NCI-H1694 (cell line): ENCODE results near the gene PPP1R37.

Experiments
- DNase-seq: peaks from one replicate; lab custom pipeline; 2025; lab: John Stamatoyannopoulos, UW

The PPP1R37 gene, protein sequence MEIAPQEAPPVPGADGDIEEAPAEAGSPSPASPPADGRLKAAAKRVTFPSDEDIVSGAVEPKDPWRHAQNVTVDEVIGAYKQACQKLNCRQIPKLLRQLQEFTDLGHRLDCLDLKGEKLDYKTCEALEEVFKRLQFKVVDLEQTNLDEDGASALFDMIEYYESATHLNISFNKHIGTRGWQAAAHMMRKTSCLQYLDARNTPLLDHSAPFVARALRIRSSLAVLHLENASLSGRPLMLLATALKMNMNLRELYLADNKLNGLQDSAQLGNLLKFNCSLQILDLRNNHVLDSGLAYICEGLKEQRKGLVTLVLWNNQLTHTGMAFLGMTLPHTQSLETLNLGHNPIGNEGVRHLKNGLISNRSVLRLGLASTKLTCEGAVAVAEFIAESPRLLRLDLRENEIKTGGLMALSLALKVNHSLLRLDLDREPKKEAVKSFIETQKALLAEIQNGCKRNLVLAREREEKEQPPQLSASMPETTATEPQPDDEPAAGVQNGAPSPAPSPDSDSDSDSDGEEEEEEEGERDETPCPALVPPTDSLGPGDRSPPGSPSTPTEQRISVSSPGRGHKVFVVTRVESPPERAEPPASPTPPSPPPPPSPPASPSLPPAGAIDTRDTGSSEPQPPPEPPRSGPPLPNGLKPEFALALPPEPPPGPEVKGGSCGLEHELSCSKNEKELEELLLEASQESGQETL

DNA sequence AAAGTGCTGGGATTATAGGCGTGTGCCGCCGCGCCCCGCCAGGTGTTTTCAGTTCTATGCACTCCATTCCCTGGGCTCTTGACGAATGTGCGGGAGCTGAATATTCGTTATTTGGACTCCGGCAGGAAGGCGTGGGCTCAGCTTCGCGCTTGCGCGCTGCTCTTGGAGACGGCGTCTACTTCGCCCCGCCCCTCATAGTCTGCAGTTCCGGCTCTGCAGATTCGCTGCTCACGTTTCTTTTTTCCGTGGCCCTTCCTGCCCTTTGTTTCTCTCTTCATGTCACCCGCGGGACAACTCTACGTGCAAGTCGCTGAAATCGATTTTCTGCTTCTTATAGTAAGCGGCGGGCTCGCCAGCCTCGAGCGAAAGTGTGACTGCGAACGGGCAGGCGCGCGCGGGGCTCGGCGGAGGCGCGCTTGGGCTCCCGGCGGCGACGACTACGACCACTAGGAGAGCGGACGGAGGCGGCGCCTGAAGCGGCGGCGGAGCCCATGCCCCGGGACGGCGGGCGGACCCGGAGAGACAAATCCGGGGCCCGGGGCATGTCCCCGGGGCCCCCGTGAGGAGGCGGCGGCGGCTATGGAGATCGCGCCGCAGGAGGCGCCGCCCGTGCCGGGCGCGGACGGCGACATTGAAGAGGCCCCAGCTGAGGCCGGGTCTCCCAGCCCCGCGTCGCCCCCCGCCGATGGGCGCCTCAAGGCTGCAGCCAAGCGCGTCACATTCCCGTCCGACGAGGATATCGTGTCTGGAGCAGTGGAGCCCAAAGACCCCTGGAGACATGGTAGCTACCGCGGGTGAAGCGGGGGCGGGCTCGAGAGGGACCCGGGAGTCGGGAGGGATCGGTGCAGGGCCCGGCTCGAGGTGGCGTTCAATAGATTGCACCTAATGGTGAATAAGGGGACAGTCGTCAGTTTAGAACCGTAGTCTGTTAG, at the start of gene PPP1R37:
TSS of gene PPP1R37 (plus strand) at position 433 of the 932 bp plus-strand sequence. CDS start at position 580, 147 bp downstream.
- DNase-seq: peak; percentile 93

DNA sequence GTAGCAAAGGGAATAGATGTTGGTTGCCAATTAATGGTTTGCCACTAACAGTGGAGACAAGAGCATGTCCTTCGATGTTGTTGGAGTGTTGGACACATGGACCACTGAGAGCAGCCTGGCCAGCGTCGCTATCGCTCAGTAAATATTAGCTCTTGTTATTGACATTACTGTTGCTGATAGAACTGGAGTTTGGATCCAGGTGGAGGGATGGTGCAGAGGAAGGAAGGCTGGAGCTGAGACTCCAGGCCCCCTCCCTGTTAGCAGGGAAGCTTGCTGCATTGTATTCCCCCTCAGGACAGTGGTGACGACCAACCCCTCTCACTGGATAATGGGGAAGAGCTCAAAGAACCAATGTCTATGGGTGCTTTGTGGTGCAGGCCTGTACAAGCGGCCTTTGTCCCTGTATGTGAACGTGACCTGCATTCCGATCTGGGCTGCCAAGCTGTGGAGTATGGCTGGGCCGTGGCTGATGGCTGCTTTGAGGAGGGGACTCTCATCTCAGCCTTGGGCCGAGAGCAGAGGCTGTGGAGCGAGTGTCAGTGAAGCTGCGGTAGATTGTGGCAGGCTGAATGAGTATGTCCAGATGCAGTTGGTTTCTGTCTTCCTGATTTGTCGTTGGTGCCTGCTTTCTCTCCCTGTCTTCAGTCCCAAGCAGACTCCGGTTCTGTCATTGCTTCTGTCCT, 47.2 kb upstream of the PPP1R37 start:
- DNase-seq: no peak

DNA sequence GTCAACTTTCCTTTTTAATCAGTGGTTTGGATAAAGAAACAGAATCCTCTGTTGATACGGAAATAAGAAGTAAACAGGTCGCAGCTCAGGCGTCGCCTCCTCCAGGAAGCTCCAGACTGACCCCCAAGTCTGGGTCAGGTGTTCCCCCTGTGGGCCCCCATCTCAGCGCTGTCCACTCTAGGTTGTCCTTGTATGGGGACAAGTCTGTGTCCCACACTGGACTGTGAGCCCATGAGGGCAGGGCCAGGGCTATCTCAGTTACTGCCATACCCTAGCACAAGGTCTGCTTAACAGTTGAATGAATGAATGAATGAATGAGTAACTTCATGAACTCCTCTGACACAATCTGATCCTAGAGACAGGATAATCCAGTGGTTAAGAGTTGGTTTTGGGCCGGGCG, 46.6 kb upstream of the PPP1R37 start:
- DNase-seq: no peak

DNA sequence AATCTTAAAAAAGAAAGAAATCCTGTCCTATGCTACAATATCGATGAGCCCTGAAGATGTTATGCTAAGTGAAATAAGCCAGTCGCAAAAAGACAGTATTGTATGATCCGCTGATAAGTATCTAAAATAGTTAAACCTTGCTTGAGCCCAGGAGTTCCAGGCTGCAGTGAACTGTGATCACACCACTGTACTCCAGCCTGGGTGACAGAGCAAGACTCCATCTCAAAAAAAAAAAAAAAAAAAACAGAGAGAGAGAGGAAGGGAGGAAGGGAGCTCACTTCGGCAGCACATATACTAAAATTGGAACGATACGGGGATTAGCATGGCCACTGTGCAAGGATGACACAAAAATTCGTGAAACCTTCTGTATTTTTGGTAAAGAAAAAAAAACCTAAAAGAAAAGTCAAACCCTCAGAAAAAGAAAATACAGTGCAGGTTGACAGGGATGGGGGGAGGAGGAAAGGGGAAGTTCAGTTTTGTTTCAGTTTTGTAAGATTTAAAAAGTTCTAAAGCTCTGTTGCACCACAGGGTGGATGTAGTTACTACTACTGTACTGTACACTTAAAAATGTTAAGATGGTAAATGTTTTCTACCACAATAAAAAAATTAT, 45.7 kb upstream of the PPP1R37 start:
- no peak for DNase-seq

DNA sequence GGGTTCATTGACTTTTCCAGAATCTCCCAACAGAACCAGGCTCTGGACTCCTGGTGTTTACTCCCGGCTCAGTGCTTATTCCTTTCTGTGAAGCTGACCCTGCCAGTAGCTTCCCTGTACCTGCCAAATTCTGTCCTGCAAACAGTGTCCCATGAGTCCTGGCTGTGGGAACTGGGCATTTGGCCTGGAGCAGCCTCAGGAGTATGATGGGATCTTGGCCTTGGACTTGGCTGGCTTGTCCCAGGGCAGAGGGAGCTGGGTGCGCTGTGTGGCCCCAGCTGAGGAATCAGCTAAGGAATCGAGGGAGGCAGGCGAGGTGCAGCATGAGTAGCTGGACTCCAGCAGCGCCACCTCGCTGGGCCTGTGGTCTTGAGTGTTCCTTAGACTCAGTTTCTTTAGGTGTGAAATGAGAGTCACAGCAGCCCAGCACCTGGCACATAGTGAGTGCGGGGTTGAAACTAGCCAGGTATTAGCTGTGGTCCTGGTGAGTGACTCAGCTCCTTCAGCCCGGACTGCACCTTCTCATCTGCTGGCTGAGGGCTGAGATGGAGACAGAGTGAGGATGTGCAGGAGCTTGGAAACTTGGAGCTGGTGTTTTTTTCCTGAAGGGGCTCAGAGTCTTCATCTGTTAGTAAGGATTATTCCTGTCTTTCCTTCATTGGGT, 43.8 kb upstream of the PPP1R37 start:
- DNase-seq: no peak

DNA sequence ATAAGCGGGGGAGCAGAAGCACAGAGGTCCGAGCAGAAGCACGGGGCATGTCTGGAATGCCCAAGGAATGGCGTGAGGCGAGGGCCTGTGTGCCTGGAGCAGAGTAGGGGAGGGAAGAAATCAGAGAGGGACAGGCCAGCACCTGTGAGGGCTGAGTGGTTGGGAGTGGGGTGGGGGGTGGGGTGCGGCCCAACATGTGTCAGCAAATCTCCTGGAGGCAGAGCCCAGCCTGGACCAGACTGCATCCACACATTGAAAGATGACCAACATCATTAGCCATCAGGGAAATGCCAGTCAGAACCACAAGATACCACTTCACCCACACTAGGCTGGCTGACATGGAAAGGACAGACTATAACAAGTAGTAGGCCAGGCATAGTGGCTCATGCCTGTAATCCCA, 42.9 kb upstream of the PPP1R37 start:
- DNase-seq: no peak

DNA sequence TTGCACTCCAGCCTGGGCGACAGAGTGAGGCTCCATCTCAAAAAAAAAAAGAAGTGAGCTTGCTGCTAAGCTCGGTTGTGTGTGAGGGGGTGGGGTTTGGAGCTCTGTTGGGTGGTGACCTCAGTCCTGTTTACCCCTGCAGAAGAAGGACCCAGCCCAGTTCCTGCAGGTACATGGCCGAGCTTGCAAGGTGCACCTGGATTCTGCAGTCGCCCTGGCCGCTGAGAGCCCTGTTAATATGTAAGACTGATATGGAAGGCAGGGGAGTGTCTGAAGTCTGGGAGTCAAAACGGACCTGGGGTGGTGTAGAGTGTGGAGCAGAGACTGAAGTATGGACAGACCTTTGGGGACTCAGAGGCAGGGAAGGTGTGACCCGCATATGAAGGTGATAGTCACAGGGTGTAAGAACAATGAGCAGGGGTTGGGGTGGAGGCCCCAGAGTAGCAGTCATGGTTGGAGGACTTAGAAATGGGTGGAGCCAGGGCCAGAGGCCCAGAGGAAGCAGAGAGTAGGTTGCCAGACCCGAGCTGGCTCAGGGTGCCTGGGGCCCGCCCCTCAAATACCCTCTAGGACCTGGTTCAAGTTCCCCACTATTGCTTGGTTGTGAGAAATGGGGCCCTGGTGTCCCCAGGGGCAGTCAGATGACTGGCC, 40.9 kb upstream of the PPP1R37 start:
- no peak for DNase-seq

DNA sequence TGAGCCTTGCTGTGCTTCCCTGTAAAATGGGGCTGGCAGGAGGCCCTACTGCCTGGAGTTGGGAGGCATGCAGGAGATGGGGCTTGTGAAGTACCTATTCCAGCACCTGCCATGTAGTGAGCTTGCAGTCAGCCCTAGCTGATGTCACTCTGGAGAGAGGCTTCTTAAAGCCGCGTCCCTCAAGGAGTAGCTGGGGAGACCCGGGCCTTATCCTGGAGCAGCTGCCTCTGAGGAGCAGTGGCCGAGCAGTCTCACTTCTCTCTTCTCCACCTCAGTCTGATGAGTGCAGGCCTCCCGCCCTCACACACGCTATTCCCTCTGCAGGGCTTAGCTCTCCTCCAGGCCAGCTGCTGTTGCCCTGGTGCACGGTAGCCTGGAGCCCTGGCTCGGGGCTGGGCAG, 36.1 kb upstream of the PPP1R37 start:
- no peak for DNase-seq

DNA sequence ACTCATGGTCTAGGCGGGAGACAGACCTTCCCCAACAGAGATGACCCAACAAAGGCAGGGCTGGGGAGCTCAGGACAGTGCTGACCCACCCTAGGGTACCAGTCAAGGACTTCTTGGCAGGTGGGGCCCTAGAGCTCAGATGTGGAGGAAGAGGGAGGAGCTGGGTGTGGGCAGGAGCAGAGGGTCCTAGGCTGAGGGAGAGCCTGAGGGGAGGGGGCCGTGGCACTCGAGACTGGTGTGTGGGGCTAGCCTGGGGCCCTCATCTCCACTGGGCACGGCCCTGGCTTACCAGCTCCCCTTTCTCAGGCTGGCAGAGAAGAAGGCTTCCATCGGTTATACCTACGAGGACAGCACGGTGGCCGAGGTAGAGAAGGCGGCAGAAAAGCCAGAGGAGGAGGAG, 35.5 kb upstream of the PPP1R37 start:
- no peak for DNase-seq

DNA sequence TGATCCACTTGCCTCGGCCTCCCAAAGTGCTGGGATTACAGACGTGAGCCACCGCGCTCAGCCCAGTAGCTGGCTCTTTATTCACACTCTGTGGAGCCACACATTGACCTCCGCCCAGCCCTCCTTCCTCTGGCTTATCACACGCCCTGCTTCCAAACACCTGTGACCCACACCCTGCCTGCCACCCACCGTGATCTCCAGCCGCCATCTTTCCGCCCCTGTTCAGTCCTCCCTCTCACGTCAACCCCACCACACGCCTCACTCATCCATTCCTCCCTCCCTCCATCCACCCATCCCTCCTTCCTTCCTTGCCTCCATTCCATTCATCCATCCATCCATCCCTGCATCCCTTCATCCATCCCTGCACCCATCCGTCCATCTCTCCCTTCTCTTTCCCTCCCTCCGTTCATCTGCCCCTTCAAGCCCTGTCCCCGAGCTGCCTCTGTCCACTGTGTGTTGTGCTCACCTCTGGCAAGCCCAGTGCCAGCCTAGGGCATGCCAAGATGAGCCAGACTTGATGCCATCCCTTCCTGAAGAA, 34.3 kb upstream of the PPP1R37 start:
- no peak for DNase-seq

DNA sequence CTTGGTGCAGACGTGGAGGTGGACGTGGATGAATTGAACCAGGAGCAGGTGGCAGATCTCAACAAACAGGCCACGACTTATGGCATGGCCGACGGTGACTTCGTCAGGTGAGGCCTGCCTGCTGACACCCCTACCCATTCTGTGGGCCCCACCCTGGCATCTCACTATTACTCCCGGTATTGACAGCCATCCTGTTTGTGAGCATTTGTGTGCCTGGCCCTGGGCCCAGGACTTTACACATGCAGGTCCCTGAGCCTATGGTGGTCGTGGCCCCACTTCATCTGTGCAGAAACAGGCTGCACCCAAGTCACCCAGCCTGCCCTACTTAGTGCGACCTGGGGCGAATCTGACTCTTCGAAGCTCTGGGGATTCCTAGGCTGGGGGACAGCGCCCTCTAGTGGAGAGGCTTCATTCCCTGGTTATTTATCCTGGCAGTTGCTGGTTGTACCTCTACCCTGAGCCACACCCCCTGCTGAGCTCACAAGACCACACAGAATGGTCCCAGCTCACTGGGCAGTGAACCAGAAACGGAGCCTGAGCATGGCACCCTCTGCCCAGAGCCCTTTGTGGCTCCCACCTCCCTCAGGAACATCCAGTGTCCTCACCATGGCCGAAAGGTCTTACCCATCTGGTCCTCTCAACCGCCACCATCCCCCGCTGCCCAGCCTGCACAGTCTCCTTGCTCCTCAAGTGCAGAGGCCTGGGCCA, 33.6 kb upstream of the PPP1R37 start:
- DNase-seq: peak; percentile 85

DNA sequence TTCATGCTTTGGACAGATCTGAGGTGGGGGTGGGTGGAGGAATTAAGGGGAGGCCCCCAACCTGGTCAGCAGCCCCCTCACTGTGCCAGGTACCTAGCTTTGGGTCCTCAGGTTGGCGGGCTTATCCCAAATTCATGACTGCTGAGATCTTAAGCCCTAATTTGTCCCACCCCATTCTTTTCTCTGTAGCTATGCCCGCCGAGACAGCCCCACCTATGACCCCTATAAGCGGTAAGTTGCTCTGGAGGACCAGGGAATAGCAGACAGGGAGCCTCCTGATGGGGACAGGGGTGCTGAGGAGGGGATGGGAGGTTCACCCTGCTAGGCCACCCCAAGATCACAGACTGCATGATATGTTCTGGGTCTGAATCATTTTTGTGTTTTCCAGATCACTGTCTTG, 31.0 kb upstream of the PPP1R37 start:
- no peak for DNase-seq

DNA sequence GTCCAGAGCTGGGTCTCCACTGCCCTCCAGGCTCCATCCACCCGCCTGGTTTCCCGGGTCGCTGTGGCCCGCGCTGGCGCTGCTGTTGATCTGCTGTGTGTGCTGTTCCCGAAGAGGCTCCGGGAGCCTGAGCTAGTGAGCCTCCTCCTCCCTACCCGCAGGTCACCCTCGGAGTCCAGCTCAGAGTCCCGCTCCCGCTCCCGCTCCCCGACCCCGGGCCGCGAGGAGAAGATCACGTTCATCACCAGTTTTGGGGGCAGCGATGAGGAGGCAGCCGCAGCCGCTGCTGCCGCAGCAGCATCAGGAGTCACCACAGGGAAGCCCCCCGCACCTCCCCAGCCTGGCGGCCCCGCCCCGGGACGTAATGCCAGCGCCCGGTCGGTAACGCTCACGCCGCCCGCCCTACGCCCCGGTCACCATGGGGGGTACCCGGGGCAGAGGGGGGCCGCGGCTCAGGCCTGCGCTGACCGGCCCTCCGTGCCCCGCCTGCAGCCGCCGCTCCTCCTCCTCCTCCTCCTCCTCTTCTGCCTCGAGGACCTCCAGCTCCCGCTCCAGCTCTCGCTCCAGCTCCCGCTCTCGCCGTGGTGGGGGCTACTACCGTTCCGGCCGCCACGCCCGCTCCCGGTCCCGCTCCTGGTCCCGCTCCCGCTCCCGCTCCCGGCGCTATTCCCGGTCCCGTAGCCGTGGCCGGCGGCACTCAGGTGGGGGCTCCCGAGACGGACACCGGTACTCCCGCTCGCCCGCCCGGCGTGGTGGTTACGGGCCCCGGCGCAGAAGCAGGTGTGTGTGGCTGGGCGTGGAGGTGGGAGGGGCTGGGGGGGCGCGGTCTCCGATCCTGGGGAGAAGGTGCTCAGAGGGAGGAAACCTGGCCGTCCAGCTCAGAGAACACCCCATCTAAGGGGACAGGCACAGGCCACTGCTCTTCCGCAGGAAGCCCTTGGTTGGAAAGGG, 28.9 kb upstream of the PPP1R37 start:
- no peak for DNase-seq

DNA sequence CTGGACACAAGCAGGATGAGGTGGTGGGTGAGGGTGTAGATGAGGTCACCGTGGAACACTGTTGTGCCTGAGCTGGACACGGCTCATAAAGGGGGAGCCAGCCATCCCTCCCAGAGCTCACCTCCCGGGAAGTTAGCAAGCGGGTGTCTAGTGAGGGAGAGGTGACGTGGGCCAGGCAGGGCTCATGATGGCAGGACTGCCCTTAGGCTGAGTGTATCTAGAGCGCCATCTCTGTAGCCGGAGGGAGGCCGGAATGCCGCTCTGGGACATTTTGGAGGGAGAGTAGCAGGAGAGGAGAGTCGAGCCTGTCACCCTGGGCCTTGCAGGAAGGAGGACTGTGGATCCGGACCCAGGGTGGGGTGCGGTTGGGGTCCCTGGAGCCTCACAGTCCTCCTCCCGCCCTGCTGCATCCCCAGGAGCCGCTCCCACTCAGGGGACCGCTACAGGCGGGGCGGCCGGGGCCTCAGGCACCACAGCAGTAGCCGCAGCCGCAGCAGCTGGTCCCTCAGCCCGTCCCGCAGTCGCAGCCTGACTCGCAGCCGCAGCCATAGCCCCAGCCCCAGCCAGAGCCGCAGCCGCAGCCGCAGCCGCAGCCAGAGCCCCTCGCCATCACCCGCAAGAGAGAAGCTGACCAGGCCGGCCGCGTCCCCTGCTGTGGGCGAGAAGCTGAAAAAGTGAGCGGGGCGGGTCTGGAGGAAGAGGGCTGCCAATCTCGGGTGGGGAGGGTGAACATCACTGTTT, 25.9 kb upstream of the PPP1R37 start:
- no peak for DNase-seq

DNA sequence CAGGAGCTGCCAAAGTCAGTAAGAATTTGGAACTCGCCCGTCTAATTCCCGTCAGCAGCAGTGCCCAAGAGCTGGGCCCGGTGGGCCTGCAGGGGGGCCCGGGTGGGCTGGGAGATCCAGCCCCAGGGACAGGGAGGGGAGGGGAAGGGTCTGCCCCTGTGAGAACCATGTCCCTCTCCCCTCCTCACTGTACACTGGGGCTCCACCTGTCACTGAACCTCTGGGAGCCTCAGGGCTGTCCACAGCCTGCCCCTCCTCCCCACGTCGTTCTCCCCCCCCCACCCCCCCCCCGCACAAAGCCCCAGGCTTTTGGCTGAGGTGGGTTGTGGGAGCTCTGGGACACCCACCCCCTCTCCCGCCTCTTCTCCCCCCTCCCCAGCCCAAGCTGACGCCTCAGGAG, 24.9 kb upstream of the PPP1R37 start:
- DNase-seq: no peak

DNA sequence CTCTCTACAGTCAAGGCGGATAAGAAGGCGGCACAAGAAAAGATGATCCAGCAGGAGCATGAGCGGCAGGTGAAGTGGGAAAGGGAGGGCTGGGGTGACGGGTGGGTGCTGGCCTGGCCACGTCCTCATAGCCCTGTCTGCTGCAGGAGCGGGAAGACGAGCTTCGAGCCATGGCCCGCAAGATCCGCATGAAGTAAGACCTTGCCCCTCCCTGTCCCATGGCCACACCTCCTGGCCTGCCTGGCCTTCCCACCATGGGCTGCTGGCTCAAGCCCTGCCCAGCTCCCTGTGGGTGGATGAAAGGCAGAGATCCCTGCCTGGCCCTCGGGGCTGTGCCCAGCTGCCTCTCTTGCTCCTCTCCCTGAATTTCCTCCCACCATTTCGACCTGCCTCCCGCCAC, 23.9 kb upstream of the PPP1R37 start:
- DNase-seq: no peak

DNA sequence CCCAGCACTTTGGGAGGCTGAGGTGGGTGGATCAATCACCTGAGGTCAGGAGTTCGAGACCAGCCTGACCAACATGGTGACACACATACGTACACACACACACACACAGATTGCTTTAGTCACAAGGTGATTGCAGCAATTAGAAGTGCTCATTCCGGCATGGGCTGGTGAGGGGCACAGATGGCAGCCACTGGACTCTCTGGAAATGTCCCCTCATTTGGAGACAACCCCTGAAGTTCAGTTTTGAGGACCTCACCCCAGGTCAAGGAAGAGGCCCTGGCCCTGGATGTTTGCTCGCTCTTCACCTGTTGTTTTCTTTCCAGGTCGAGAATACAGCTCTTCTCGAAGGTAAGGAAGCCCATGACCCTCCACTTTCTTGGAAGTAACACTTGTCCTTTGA, 22.8 kb upstream of the PPP1R37 start:
- DNase-seq: no peak
